HG03575 (cell line): Measurements from ENCODE around the gene MYRF.

Experiments
- ATAC-seq: cut with Tn5 transposase; IDR thresholded peaks from one replicate; pipeline ENCODE4 v1.9.1; 2021; ENCODE audit not compliant: unreplicated experiment, insufficient number of reproducible peaks, low FRiP score; ENCODE audit errors: extremely low read depth

The MYRF gene

DNA sequence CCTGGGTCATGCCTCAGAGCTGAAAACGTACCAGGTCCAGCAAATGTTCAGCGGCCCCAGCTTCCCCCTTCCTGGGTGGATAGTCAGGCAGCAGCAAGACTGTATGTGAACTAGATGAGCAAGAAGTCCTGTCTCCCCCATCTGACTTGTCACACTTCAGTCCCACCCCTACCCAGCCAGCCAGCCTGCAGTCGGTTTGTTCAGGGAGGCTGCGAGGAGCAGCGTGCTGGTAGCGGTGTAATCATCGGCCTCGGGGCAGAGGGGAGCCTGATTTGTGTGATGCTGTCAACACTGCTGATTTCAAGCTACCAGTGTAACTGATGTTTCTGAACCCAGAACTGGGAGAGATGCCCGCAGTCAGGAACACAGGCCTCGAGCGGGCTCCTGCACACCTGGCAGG is 30.4 kb downstream of the MYRF start:
- ATAC-seq = no peak

DNA sequence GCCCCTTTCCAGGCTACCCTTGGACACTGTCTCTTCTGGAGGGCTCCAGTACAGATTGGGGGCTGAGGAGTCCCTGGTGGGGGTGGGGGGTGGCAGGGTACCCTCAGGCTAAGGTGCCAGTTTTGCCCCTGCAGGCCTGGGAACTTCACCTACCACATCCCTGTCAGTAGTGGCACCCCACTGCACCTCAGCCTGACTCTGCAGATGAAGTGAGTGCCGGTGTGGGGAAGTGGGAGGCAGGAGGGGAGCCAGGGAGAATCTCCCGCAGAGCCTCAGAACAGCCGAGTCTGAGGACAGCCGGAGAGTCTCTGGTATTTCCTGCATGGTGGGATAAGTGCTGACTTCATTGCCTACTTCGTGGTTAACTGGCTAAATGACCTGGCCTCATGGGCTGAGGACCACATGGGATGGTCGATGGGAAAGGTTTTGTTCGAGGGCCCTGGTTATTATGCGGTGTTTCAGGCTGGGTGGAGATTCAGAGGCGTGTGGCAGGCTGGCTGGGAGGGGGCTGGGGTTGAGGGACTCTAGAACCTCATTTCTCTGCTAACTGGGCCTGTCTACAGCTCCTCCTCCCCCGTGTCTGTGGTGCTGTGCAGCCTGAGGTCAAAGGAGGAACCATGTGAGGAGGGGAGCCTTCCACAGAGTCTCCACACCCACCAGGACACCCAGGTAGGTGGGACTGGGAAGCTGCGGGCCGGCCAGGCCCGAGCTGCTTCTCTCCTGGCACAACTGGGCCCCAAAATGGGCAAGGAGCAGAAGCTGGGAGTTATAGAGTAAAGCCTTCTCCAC is 31.5 kb downstream of the MYRF start:
- no peak for ATAC-seq

DNA sequence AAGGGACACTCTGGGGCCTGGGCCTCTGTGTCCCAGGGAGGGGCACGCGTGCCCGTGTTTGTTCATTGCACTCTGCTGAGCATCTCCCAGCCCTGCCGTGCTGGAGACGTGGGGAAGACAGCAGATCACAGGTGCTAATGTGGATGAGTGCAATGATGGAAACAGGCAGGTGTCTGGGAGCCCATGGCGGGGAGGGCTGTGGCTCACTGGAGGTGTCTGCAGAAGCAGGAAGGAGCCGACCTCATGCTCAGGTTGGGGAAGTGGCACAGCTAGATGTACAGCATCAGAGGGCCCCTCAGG is 32.0 kb downstream of the MYRF start:
- no peak for ATAC-seq

DNA sequence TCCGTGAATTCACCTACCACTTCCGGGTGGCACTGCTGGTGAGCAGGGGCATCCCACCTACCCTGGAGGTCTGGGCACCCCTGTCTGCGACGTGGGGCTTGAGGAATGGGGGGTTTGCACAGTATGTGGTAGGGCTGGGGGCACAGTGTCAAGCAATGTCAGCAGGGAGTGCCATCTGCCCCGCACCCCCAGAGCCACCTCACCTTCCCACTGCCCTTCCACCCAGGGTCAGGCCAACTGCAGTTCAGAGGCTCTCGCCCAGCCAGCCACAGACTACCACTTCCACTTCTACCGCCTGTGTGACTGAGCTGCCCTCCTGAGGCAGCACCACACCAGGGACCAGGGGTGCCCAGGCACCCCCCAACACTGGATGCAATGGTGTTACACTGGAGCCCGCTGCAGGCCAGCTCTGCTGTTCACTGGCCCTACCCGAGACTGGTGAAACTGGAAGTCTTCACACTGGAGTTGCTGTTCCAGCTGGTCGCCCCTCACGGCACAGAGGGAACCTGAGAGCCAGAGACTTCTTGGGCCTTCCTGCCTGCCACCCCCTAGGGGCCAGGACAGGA is 33.5 kb downstream of the MYRF start:
- no peak for ATAC-seq

DNA sequence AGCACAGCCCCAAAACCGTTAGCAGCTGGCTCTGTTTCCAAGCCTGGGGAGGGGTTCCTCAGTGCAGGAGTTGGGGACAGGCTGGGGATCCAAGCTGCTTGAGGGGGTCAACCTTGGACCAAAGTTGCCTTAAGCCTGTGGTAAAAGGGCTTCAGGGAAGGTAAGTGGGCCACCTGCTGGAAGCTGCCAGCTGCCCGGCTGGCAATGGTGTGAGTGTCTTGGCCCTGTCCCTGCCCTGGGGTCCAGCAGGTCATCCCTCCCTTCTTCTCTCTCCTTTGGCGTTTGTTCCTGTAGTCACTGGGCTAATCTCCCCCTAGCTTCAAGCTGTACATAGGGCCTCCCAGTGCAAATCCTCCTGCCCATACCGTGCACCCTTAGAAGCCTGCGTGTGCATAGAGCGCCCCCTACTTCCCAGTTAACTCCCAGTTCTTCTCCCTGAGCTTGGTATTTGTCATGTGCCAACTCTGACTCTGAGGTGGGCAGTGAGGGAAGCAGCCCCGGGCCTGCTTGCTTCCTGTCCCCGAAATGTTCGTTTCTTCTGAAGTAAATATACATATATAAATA is 35.6 kb downstream of the MYRF start:
- no peak for ATAC-seq

DNA sequence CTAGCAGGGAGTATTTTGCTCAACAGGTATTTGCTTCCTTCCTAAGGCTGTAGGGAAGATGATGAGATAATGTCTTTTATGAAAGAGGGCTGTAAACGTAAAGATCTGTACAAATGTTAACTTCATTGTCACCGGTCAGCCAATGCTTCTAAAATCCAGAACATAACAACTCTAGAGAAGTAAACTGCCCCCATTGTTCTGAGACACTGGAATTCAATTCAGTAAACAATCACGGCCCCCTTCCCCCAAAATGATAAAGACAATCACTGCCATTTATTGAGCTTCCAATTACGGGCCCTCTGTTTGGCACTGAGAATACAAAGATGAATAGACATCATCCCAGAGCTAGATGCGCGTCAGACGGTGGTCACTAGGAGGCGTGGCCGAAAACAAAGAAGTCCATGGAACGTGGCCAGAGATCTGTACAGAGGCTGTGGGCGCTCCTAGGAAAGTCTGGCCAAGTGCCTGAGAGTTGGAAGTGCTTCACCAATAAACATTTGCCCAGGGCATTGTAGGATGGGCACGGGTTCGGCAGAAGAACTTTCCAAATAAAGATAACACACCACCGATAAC is 39.4 kb downstream of the MYRF start:
- no peak for ATAC-seq

DNA sequence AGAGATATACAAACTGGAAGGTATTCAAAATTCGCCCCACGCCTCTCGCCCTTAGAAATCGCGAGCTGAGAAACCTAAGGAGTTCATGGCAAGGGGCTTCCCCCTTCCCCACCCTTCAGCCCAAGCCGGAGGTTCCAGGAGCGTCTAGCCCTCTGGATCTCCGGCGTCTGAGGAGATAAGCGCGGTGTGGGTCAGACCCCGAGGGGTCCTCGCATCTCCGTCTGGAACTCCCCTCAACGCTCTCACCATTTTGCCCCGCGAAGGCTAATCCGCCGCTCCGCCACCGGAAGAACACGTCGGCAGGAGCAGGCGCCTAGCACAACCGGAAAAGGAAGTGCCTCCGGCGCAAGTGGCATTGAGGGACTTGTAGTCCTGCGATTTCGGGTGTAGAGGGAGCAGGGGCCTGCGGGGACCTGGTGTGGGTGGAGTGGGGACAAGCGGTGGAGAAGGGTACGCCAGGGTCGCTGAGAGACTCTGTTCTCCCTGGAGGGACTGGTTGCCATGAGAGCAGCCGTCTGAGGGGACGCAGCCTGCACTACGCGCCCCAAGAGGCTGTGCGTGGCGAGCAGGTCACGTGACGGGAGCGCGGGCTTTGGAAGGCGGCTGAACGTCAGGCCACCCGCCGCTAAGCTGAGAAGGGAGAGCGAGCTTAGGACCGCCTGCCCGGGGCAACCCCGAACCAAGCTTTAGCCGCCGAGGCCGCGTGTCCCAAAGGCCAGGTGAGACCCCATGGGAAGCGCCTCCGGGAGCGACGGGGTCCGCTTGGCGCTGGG is 40.1 kb downstream of the MYRF start, which contains the start of the genes FEN1 and TMEM258:
TSS of gene FEN1 (plus strand) at position 602 of the 773 bp plus-strand sequence. CDS start 2,451 bp downstream, outside the sequence.
TSS of gene TMEM258 (minus strand) at position 290 of the 773 bp plus-strand sequence. CDS start at position 249, 41 bp downstream.
- ATAC-seq = no peak

DNA sequence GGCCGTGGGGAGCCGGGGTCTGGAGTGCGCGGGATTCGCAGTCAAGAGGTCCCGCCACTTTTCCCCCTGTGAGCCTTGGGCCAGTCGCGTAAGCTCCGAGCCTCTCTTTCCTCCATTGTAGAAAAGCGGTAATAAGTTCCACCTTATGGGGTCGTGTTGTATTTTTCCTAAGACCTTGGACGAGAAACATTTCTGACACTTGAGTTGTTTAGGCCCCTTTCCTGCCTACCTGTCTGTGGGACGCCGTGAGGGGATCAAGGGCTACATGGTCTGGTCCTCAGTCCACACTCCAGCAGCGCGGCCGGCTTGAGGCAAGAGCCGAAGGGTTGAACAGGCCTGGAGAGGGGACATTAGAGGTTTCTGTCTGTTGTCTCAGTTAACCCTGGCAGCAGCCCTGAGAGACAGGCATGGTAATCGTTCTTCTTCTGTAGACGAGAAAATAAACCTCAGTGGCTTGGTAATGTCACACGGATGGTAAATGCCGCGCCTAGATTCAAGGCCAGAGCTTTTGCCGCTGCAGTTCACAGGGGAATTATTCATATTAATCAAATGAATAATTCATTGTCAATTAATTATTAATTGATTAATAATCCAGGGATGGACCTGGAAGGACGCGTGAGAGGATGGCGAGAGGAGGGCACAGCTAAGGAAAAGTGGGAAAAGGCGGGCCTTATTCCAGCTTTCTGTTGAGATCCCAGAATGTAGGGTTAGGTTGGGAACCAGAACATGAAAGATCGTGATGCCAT is 40.8 kb downstream of the MYRF start:
- ATAC-seq = no peak

DNA sequence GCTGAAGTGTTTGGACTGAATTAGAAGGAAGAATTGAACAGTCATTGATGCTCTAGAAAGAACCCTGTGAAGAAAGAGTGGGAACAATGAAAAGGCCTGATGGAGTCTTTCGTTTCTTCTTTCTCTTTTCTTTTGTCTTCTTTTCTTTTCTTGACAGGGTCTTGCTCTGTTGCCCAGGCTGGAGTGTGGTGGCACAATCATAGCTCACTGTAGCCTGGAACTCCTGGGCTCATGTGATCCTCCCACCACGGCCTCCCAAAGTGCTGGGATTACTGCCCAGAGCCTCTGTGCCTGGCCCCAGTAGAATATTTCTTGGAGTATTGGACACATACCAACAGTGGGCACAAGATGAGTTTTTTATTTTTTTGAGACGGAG is 41.4 kb downstream of the MYRF start:
- no peak for ATAC-seq

DNA sequence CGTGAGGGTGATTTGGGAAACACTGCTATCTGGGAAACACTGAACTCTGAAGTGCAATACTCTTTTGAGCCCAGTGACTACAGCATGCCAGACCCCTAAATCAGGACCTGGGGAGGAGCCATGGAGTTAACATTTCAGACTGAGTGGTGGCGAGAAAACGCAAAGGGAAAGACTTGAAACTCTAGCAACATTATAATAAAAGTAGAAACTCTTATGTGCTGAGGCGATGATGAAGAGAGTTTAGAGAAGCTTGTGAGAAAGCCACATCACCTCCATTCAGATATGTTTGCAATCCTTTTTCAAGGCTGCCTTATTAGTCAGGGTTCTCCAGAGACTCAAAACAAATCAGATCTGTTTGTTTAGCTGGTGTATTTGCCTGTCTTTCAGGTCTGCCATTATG is 42.1 kb downstream of the MYRF start:
- ATAC-seq = no peak

DNA sequence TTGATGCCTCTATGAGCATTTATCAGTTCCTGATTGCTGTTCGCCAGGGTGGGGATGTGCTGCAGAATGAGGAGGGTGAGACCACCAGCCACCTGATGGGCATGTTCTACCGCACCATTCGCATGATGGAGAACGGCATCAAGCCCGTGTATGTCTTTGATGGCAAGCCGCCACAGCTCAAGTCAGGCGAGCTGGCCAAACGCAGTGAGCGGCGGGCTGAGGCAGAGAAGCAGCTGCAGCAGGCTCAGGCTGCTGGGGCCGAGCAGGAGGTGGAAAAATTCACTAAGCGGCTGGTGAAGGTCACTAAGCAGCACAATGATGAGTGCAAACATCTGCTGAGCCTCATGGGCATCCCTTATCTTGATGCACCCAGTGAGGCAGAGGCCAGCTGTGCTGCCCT is 43.0 kb downstream of the MYRF start:
- ATAC-seq = no peak

DNA sequence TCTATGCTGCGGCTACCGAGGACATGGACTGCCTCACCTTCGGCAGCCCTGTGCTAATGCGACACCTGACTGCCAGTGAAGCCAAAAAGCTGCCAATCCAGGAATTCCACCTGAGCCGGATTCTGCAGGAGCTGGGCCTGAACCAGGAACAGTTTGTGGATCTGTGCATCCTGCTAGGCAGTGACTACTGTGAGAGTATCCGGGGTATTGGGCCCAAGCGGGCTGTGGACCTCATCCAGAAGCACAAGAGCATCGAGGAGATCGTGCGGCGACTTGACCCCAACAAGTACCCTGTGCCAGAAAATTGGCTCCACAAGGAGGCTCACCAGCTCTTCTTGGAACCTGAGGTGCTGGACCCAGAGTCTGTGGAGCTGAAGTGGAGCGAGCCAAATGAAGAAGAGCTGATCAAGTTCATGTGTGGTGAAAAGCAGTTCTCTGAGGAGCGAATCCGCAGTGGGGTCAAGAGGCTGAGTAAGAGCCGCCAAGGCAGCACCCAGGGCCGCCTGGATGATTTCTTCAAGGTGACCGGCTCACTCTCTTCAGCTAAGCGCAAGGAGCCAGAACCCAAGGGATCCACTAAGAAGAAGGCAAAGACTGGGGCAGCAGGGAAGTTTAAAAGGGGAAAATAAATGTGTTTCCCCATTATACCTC is 43.6 kb downstream of the MYRF start:
- no peak for ATAC-seq

DNA sequence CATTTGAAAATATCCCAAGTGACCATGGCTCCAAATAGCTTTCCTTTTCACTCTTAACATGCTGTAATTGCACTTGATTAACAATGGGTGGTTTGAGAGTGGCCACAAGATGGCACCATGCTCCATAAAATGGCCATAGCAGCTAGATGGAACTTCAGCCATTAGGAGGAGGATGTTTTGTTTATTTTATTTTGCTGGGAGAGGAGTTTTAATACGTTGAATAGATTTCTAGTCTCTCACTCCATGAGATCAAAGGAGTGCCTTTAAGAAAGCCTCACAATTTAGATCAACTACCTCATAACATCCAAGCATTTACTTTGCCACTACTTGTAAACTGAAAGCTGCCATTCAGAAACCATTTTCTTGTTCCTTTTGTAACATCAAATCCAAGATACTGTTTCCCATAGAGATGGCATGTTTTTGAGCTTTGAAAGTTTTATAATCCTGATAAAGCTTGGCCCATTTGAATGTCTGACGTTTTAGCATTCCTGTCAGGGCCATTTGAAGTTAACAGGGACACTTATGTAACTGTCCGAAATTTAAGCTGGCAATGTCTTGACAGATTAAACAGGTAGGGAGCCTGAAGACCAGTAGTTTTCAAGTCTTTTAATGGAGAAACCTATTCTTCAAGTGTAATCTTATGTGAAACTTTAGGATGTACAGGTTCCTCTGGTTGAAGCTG is 45.0 kb downstream of the MYRF start:
- ATAC-seq = no peak

DNA sequence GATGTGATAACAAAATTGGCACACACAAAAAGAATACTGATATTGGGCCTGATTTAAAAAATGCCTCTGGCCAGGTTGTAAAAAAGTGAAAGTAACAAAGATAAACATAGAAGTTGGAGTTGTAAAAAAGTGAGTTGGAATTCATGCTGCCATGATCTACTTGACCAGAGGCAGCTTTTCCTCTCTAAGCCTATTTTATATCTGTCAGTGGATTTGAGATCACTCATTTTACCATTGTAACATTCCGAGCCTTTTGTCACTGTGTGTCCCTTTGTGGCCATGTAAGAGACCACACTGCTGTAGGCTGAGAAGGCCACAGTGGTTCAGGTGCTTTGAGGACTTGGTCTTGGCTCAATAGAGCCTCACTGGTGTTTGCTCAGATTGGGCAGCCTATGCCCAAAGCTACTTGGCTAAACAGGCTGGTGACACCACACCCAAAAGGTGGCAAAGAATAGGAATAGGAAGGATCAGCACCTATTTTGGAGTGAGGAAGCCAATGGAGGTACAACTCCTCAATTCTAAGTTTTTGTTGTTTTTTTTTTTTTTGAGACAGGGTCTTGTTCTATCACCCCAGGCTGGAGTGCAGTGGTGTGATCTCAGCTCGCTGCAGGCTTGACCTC is 47.3 kb downstream of the MYRF start:
- no peak for ATAC-seq

DNA sequence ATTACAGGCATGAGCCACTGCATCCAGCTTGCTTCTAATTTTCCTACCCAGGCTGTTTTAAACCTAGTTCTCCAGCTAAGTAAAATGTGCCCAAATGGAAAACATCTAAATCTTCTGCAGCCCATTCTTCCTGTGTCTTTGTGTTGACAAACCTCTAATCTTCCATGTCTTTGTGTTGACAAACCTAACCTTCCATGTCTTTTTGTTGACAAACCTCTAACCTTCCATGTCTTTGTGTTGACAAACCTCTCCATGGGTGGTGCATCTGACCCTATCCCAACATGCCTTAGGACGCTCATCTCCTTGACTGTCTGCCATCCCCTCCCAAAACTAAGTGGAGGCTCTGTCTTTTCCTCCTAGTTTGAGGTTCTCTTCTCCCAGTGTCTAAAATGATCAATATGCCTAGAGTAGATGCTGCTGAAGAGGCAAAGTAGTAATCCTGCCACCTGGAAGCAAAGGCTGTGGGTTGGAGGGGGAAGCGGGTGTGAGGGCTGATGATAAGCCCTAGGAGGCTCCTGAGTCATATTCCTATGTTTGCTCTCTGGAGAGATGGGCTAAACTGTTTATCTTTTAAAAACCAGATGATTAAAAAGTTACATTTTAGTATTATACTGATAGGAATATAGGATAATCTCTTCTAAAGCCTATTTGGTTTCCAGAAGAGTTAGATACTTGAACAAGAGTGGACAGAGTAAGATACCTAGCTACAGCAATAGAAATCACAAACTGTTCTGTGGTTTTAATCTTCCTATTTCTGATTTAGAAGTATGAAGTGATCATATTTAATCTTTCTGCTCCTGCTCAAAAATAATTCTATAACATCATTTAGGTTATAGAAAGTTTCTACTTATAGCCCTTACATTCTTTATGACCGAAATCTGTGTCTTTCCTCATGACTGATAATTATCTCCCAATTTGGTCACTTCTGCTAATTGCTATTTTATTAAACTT is 48.2 kb downstream of the MYRF start:
- ATAC-seq = no peak

DNA sequence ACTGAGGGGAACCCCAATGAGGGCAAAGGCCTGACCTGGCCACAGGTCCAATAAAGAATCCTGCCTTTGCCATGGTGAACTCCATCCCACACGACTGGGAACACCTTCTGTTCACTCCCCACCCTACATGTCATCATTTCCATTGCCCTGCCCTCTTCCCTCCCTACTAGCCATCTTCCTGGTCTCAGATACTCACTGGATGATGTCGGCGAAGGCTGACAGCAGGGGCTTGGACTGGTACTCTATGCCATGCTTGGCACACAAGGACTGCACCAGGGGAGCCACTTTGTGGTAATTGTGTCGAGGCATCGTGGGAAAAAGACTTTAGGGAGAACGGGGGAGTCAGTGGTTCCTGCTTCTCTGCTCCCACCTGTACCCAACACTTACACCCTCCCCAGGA is 50.2 kb downstream of the MYRF start:
- no peak for ATAC-seq
